T-helper 1 cell (primary cell): ENCODE data around the gene MT1X.

Experiments
- DNase-seq, 5 donors: peaks; one replicate each; pipeline ENCODE4 v3.0.0-alpha.2; 2012 to 2020

Gene MT1X

GRCh38 chr16:56679818-56680217 is 2.5 kb upstream of the MT1X start:
- DNase-seq: no peak

- no peak for DNase-seq
Observed at GRCh38 chr16:56682703-56683397, 580 bp downstream of the MT1X start.

GRCh38 chr16:56683424-56684172 is 1.3 kb downstream of the MT1X start:
- DNase-seq: no peak

- no peak for DNase-seq
Observed at GRCh38 chr16:56684256-56684925, 2.1 kb downstream of the MT1X start.

GRCh38 chr16:56684926-56685590 is 2.8 kb downstream of the MT1X start:
- no peak for DNase-seq

GRCh38 chr16:56686758-56687157 is 4.5 kb downstream of the MT1X start:
- no peak for DNase-seq

GRCh38 chr16:56688762-56689161 is 6.5 kb downstream of the MT1X start:
- DNase-seq: no peak

- DNase-seq: no peak
Observed at GRCh38 chr16:56689171-56689570, 6.9 kb downstream of the MT1X start.

GRCh38 chr16:56690420-56691122 is 8.3 kb downstream of the MT1X start:
- DNase-seq: no peak

- no peak for DNase-seq
Observed at GRCh38 chr16:56691885-56692284, 9.6 kb downstream of the MT1X start.

GRCh38 chr16:56695246-56695645 is 13.0 kb downstream of the MT1X start:
- DNase-seq: no peak

- DNase-seq: no peak
Observed at GRCh38 chr16:56697456-56698155, 15.3 kb downstream of the MT1X start.

GRCh38 chr16:56700195-56700594 is 17.9 kb downstream of the MT1X start:
- DNase-seq: no peak

- DNase-seq: no peak
Observed at GRCh38 chr16:56700631-56701030, 18.4 kb downstream of the MT1X start.

- DNase-seq: no peak
Observed at GRCh38 chr16:56701534-56701933, 19.3 kb downstream of the MT1X start.

GRCh38 chr16:56702836-56703235 is 20.6 kb downstream of the MT1X start:
- DNase-seq: no peak

- peak in 1 of 5 donors; percentile 64 for DNase-seq
Observed at GRCh38 chr16:56708525-56709442, 26.5 kb downstream of the MT1X start.

- DNase-seq: no peak
Observed at GRCh38 chr16:56709443-56710040, 27.3 kb downstream of the MT1X start.

GRCh38 chr16:56710181-56710737 is 28.0 kb downstream of the MT1X start:
- DNase-seq: no peak

- DNase-seq: no peak
Observed at GRCh38 chr16:56711862-56712261, 29.6 kb downstream of the MT1X start.
